SH-SY5Y (cell line): ENCODE results near the gene IL34.

Experiments
- GATA2 ChIP-seq: IDR thresholded peaks from 2 replicates; pipeline ENCODE4 v1.6.1; 2011; ENCODE audit warnings: mild to moderate bottlenecking, low read depth, low read length
- GATA3 ChIP-seq: IDR thresholded peaks from 2 replicates; pipeline ENCODE4 v1.6.1; 2011; ENCODE audit warnings: low read depth, mild to moderate bottlenecking, low read length, moderate library complexity

IL34 gene

GRCh38 chr16:70612931-70613330, 33.4 kb upstream of the IL34 start:
- TF ChIP-seq GATA2 (no peak), GATA3 (no peak)

- TF ChIP-seq GATA2, result no peak; the same call in 1 of the 2 replicates
- TF ChIP-seq GATA3, result no peak
These were observed 32.0 kb upstream of the IL34 start for GRCh38 chr16:70614208-70614951.

GRCh38 chr16:70615945-70616344, 30.4 kb upstream of the IL34 start:
- TF ChIP-seq GATA2 (no peak), GATA3 (no peak)

GRCh38 chr16:70627696-70628095, 18.7 kb upstream of the IL34 start:
- no peak for TF ChIP-seq GATA2
- TF ChIP-seq GATA3, result no peak

GRCh38 chr16:70630960-70631745, 15.2 kb upstream of the IL34 start:
- no peak for TF ChIP-seq GATA3

- TF ChIP-seq GATA3 (no peak), GATA2 (no peak)
These were observed 14.1 kb upstream of the IL34 start for GRCh38 chr16:70632273-70632672.

- TF ChIP-seq GATA3 (no peak), GATA2 (no peak)
These were observed 11.5 kb upstream of the IL34 start for GRCh38 chr16:70634861-70635260.

- TF ChIP-seq GATA3, result no peak
- no peak for TF ChIP-seq GATA2
These were observed 10.9 kb upstream of the IL34 start for GRCh38 chr16:70635336-70636016.

GRCh38 chr16:70638814-70639792, 7.3 kb upstream of the IL34 start:
- peak; percentile 63; the same call in 1 of the 2 replicates for TF ChIP-seq GATA2
- TF ChIP-seq GATA3, result no peak

- no peak for TF ChIP-seq GATA2
- no peak for TF ChIP-seq GATA3
These were observed 3.7 kb upstream of the IL34 start for GRCh38 chr16:70642633-70643032.

- TF ChIP-seq GATA3, result no peak
- no peak for TF ChIP-seq GATA2
These were observed 1.4 kb upstream of the IL34 start for GRCh38 chr16:70644763-70645597.

- no peak for TF ChIP-seq GATA2
- no peak for TF ChIP-seq GATA3
These were observed 1.3 kb downstream of the IL34 start for GRCh38 chr16:70647441-70648359.

- TF ChIP-seq GATA2 (no peak), GATA3 (no peak)
These were observed 2.2 kb downstream of the IL34 start for GRCh38 chr16:70648606-70649005.
